IMR-90 (cell line): Measurements from ENCODE around the gene TMEM45A. TPM values are rescaled to one million over a fixed set of nuclear protein-coding genes. Genes with fewer than 3 reads are reported as not detected.

Source experiments
- ATAC-seq: fragments of 200-7000 bp; cut with Tn5 transposase; 2 replicates; pipeline ENCODE4 v1.9.1; 2020; ENCODE audit warnings: low read depth, mild to moderate bottlenecking, moderate library complexity
- BruUV-seq: library from RNA; stranded (reverse); fragments of 400-500 nt; replicated peaks from 2 replicates; lab custom pipeline; 2021; lab: Mats Ljungman, UMichigan
- CTCF ChIA-PET: fragments of 300-600 bp; formaldehyde crosslinking; extraction: SDS; loops from one replicate; lab custom pipeline; 2021; ENCODE audit warnings: antibody characterized with exemption; lab: Yijun Ruan, JAX
- POLR2A ChIA-PET: fragments of 300-600 bp; sonication (Branson Sonifier 250); formaldehyde crosslinking; loops from one replicate; lab custom pipeline; 2022; ENCODE audit warnings: antibody characterized with exemption; ENCODE audit not compliant: unreplicated experiment; lab: Charles Lee
- DNase-seq: peaks from one replicate; pipeline ENCODE4 v3.0.0; 2013
- H2AFZ ChIP-seq: replicated peaks from 2 replicates; pipeline ENCODE3; 2013; ENCODE audit warnings: low read length, mild to moderate bottlenecking; ENCODE audit not compliant: poor library complexity
- H2AK5ac ChIP-seq: 2 replicates; pipeline ENCODE4 v1.6.1; 2013; ENCODE audit warnings: low read depth, low read length, inconsistent platforms
- H2AK9ac ChIP-seq: replicated peaks from 2 replicates; pipeline ENCODE3; 2013; ENCODE audit warnings: mild to moderate bottlenecking, low read depth, low read length, moderate library complexity; ENCODE audit not compliant: poor library complexity
- H2BK120ac ChIP-seq: 2 replicates; pipeline ENCODE4 v1.6.1; 2013; ENCODE audit warnings: low read depth, low read length, inconsistent platforms
- H2BK15ac ChIP-seq: 3 replicates; pipeline ENCODE4 v1.6.1; 2013; ENCODE audit warnings: low read depth, low read length, inconsistent platforms
- H2BK20ac ChIP-seq: 2 replicates; pipeline ENCODE4 v1.6.1; 2013; ENCODE audit warnings: low read depth, mild to moderate bottlenecking, inconsistent platforms, low read length, moderate library complexity
- H2BK5ac ChIP-seq: 2 replicates; pipeline ENCODE4 v1.6.1; 2013; ENCODE audit warnings: mild to moderate bottlenecking, low read depth, low read length, inconsistent platforms; ENCODE audit not compliant: poor library complexity, severe bottlenecking
- H3K14ac ChIP-seq: replicated peaks from 2 replicates; pipeline ENCODE4 v1.6.1; 2013; ENCODE audit warnings: low read depth, low read length, inconsistent platforms
- H3K18ac ChIP-seq: 2 replicates; pipeline ENCODE4 v1.6.1; 2013; ENCODE audit warnings: low read depth, low read length, control low read depth
- H3K23ac ChIP-seq: 2 replicates; pipeline ENCODE4 v1.6.1; 2013; ENCODE audit warnings: low read depth, low read length, inconsistent platforms
- H3K27ac ChIP-seq: 2 replicates; pipeline ENCODE4 v1.5.1; 2013; ENCODE audit warnings: mild to moderate bottlenecking, control low read depth, low read length; ENCODE audit not compliant: insufficient read depth
- H3K27me3 ChIP-seq: 2 replicates; pipeline ENCODE4 v1.6.1; 2013; ENCODE audit warnings: low read length; ENCODE audit not compliant: control insufficient read depth, insufficient read depth
- H3K36me3 ChIP-seq: 2 replicates; pipeline ENCODE4 v1.6.1; 2013; ENCODE audit warnings: low read length, mixed read lengths; ENCODE audit not compliant: control insufficient read depth, insufficient read depth
- H3K4ac ChIP-seq: 2 replicates; pipeline ENCODE4 v1.6.1; 2013; ENCODE audit warnings: low read depth, low read length, inconsistent platforms
- H3K4me1 ChIP-seq: 2 replicates; pipeline ENCODE4 v1.6.1; 2013; ENCODE audit warnings: low read length, mixed read lengths; ENCODE audit not compliant: control insufficient read depth, insufficient read depth
- H3K4me2 ChIP-seq: 2 replicates; pipeline ENCODE4 v1.6.1; 2013; ENCODE audit warnings: low read depth, mild to moderate bottlenecking, control low read depth, low read length, moderate library complexity
- H3K4me3 ChIP-seq: 2 replicates; pipeline ENCODE4 v1.5.1; 2013; ENCODE audit warnings: low read depth, mild to moderate bottlenecking, control low read depth, low read length, moderate library complexity; ENCODE audit not compliant: insufficient read depth
- H3K56ac ChIP-seq: 2 replicates; pipeline ENCODE4 v1.6.1; 2013; ENCODE audit warnings: low read length, inconsistent platforms; ENCODE audit not compliant: insufficient read depth; ENCODE audit errors: extremely low read depth
- H3K79me1 ChIP-seq, 2 experiments: 2 replicates each; pipeline ENCODE4 v1.6.1; 2013; ENCODE audit warnings: low read length in 2 of 2, inconsistent platforms in 1 of 2, low read depth in 1 of 2
- H3K9ac ChIP-seq: 2 replicates; pipeline ENCODE4 v1.6.1; 2013; ENCODE audit warnings: low read depth, low read length, control low read depth
- H3K9me1 ChIP-seq: 2 replicates; pipeline ENCODE4 v1.6.1; 2013; ENCODE audit warnings: low read length, inconsistent platforms; ENCODE audit not compliant: insufficient read depth
- H3K9me3 ChIP-seq: 2 replicates; pipeline ENCODE4 v1.6.1; 2013; ENCODE audit warnings: low read length; ENCODE audit not compliant: control insufficient read depth, insufficient read depth
- H4K20me1 ChIP-seq: 2 replicates; pipeline ENCODE4 v1.6.1; 2013; ENCODE audit warnings: low read length, inconsistent platforms; ENCODE audit not compliant: insufficient read depth
- H4K5ac ChIP-seq: 2 replicates; pipeline ENCODE4 v1.6.1; 2013; ENCODE audit warnings: mild to moderate bottlenecking, low read depth, low read length, control low read depth
- H4K8ac ChIP-seq, 2 experiments: 2 replicates each; pipeline ENCODE4 v1.6.1; 2013; ENCODE audit warnings: low read depth in 2 of 2, low read length in 2 of 2, control low read depth in 1 of 2, inconsistent platforms in 1 of 2
- H4K91ac ChIP-seq: 2 replicates; pipeline ENCODE4 v1.6.1; 2013; ENCODE audit warnings: low read depth, low read length, inconsistent platforms; ENCODE audit not compliant: insufficient read depth
- CEBPB ChIP-seq: IDR thresholded peaks from 2 replicates; pipeline ENCODE4 v1.6.1; 2012; ENCODE audit warnings: low read depth, low read length, improper control_type of control experiment
- POLR2A ChIP-seq: IDR thresholded peaks from 2 replicates; pipeline ENCODE4 v1.6.1; 2012; ENCODE audit warnings: mild to moderate bottlenecking, low read depth, low read length
- RAD21 ChIP-seq: IDR thresholded peaks from 2 replicates; pipeline ENCODE4 v1.6.1; 2012; ENCODE audit warnings: low read length, improper control_type of control experiment
- RCOR1 ChIP-seq: IDR thresholded peaks from 2 replicates; pipeline ENCODE4 v1.6.1; 2012; ENCODE audit warnings: mild to moderate bottlenecking, low read length, improper control_type of control experiment; ENCODE audit not compliant: insufficient replicate concordance
- SMC3 ChIP-seq: fragments of 150-350 bp; IDR thresholded peaks from 2 replicates; pipeline ENCODE4 v1.6.1; 2016; ENCODE audit warnings: low read depth, mild to moderate bottlenecking, antibody characterized with exemption, low read length, moderate library complexity
- USF2 ChIP-seq: fragments of 150-350 bp; IDR thresholded peaks from 2 replicates; pipeline ENCODE4 v1.6.1; 2017; ENCODE audit warnings: mild to moderate bottlenecking, antibody characterized with exemption, low read length, low read depth
- WGBS, 2 experiments: methylation state at CpG; one replicate each; pipeline versions ENCODE4 v1.1.5 to v1.1.7; 2013; ENCODE audit warnings: missing lambda C conversion rate in 2 of 2; ENCODE audit not compliant: insufficient read length in 1 of 2; ENCODE audit errors: extremely low coverage in 2 of 2; 5-methylcytosine and 5-hydroxymethylcytosine counted together
- dilution Hi-C: fragments of 300-500 bp; cut with HindIII; formaldehyde crosslinking; loops from one replicate; pipeline ENCODE4 v1.14.3; 2018; ENCODE audit warnings: low sequenced_read_pairs; ENCODE audit not compliant: unreplicated experiment
- in situ Hi-C: fragments of 300-500 bp; cut with MboI; formaldehyde crosslinking; loops from 3 replicates; pipeline ENCODE4 v1.14.3; 2019; ENCODE audit warnings: low sequenced_read_pairs, inconsistent platforms, mixed read lengths
- intact Hi-C: fragments of 100-400 bp; cut with micrococcal nuclease; formaldehyde crosslinking; loops from 2 replicates; pipeline ENCODE4 v1.10.0; 2022
- polyA plus RNA-seq, 3 experiments: library from polyadenylated mRNA; depleted of rRNA; stranded (reverse); fragments of >200 nt; gene quantifications; 2 replicates each; pipeline ENCODE4 v1.2.3, GENCODE V29; 2012; ENCODE audit warnings: low replicate concordance in 1 of 3
- total RNA-seq: library from RNA; depleted of rRNA; stranded (reverse); fragments of >200 nt; gene quantifications from 2 replicates; pipeline ENCODE4 v1.2.3, GENCODE V29; 2012

The TMEM45A gene
- total and polyA plus RNA-seq, 2 of the 4 experiments (the other 2 are of a cell fraction), result 13.6 to 21.7 TPM

- H2AK9ac ChIP-seq, result no peak overlapping the region
- no peak overlapping the region for H2BK5ac ChIP-seq
- H3K4me1 ChIP-seq, result no peaks in the 10 kb centered on the region
- no peak for ATAC-seq
- H3K9me3 ChIP-seq, result no peaks in the 10 kb centered on the region
- no peak overlapping the region for H3K23ac ChIP-seq
- dilution Hi-C loops (no loop called here), intact Hi-C loops (no loop called here), in situ Hi-C loops (no loop called here)
- no peak overlapping the region for H3K4ac ChIP-seq
- H3K4me3 ChIP-seq, result no peak overlapping the region
- H4K5ac ChIP-seq, result no peak overlapping the region
- H2AFZ ChIP-seq, result no peak overlapping the region
- no peaks in the 10 kb centered on the region for H3K79me1 ChIP-seq
- H2BK20ac ChIP-seq, result no peak overlapping the region
- no peaks in the 10 kb centered on the region for H4K20me1 ChIP-seq
- H3K9me1 ChIP-seq, result no peaks in the 10 kb centered on the region
- H3K9ac ChIP-seq, result no peak overlapping the region
- no CpG with 5 or more reads among the region's 4 CpGs for WGBS, 2 experiments
- H2BK15ac ChIP-seq, result no peak overlapping the region
- ChIA-PET CTCF (no interaction called here), POLR2A (no interaction called here)
- no peak overlapping the region for H3K14ac ChIP-seq
- no peak for DNase-seq
- no peak overlapping the region for H3K56ac ChIP-seq
- no peaks in the 10 kb centered on the region for H3K36me3 ChIP-seq
- H4K8ac ChIP-seq, result no peak overlapping the region
- H3K4me2 ChIP-seq, result no peak overlapping the region
- H3K27ac ChIP-seq, result no peak overlapping the region
- no TSS peak for BruUV-seq
- no peak overlapping the region for H3K18ac ChIP-seq
- H2BK120ac ChIP-seq, result no peak overlapping the region
- H2AK5ac ChIP-seq, result no peak overlapping the region
- H4K91ac ChIP-seq, result no peak overlapping the region
- no peak for TF ChIP-seq SMC3
- no peak for TF ChIP-seq POLR2A
- TF ChIP-seq RCOR1, result no peak
- no peak for TF ChIP-seq RAD21
- no peak for TF ChIP-seq USF2
- TF ChIP-seq CEBPB, result no peak
- H3K27me3 ChIP-seq, result no peaks in the 10 kb centered on the region
Measured at GRCh38 chr3:100454677-100455076, 37.7 kb upstream of the TMEM45A start.
